ENCODE measurements around the gene RET. TPM values are rescaled to one million over a fixed set of nuclear protein-coding genes. Genes with fewer than 3 reads are reported as not detected.

The RET gene
- total RNA-seq, 1 experiment from 2014 or later: 0.17 TPM

- DNase-seq (ENCODE audit: low read depth): peak; percentile 58
These were observed 15.1 kb upstream of the RET start for GRCh38 chr10:43061760-43062159.

GRCh38 chr10:43062402-43063160 lies 14.3 kb upstream of the RET start:
- no peak for DNase-seq (ENCODE audit: low read depth)

GRCh38 chr10:43064331-43065075 lies 12.4 kb upstream of the RET start:
- DNase-seq (ENCODE audit: low read depth): no peak

GRCh38 chr10:43065234-43065633 lies 11.6 kb upstream of the RET start:
- no peak for DNase-seq (ENCODE audit: low read depth)

- DNase-seq (ENCODE audit: low read depth): no peak
These were observed 11.1 kb upstream of the RET start for GRCh38 chr10:43065761-43066160.

GRCh38 chr10:43066481-43066880 lies 10.4 kb upstream of the RET start:
- DNase-seq (ENCODE audit: low read depth): no peak

- no peak for DNase-seq (ENCODE audit: low read depth)
These were observed 9.3 kb upstream of the RET start for GRCh38 chr10:43067391-43068135.

- no peak for DNase-seq (ENCODE audit: low read depth)
These were observed 8.8 kb upstream of the RET start for GRCh38 chr10:43068136-43068395.

GRCh38 chr10:43068471-43069210 lies 8.2 kb upstream of the RET start:
- DNase-seq (ENCODE audit: low read depth): no peak

- DNase-seq (ENCODE audit: low read depth): no peak
These were observed 7.7 kb upstream of the RET start for GRCh38 chr10:43069211-43069515.

- no peak for DNase-seq (ENCODE audit: low read depth)
These were observed 7.3 kb upstream of the RET start for GRCh38 chr10:43069579-43069978.

GRCh38 chr10:43070121-43071085 lies 6.5 kb upstream of the RET start:
- no peak for DNase-seq (ENCODE audit: low read depth)

GRCh38 chr10:43071865-43072650 lies 4.8 kb upstream of the RET start:
- DNase-seq (ENCODE audit: low read depth): no peak

- DNase-seq (ENCODE audit: low read depth): no peak
These were observed 3.7 kb upstream of the RET start for GRCh38 chr10:43073191-43073590.

GRCh38 chr10:43073721-43074120 lies 3.1 kb upstream of the RET start:
- no peak for DNase-seq (ENCODE audit: low read depth)

GRCh38 chr10:43074409-43074808 lies 2.5 kb upstream of the RET start:
- no peak for DNase-seq (ENCODE audit: low read depth)

- no peak for DNase-seq (ENCODE audit: low read depth)
These were observed 1.9 kb upstream of the RET start for GRCh38 chr10:43074827-43075611.

- DNase-seq (ENCODE audit: low read depth): peak; percentile 12
These were observed 1.3 kb upstream of the RET start for GRCh38 chr10:43075612-43076003.

- peak; percentile 20 for DNase-seq (ENCODE audit: low read depth)
These were observed 476 bp upstream of the RET start for GRCh38 chr10:43076311-43076875.

All from Daoy (cell line).